GM19023 (cell line): Measurements from ENCODE around the gene TNPO3.
"Not testable (repeated sequence)": the region's sequence is repeated elsewhere in the genome, so short reads cannot be mapped to it uniquely, and the experiment has no call there.

Source experiments
- ATAC-seq: cut with Tn5 transposase; IDR thresholded peaks from one replicate; pipeline ENCODE4 v1.9.1; 2021; ENCODE audit warnings: mild to moderate bottlenecking, moderate library complexity; ENCODE audit not compliant: unreplicated experiment

TNPO3 gene

DNA sequence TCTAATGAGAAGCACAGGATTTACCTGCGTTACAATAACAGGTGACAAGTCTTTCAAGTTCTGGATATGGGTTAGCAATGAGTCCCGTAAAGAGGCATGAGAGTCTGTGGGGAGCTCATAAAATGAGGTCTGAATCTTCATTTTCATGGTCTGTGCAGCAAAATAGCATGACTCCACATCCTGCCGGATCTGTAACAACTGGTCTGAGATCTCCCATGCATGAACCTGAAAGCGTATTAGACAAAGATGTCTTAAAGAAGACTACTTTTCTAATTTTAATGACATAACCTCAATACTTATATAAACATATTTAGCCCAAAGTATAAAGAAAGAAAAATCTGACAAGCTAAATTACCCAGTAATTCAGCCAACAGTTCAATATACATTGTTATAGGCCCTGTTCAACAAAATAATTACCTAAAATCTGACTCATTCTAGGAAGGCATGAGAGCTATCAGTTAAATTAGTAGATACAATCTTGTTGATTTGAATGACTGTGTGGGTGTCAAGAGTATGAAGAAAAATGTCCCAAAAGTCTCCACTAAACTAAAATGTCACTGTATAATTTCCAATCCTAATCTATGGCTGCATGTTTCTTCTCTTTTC lies 36.9 kb downstream of the TNPO3 start:
- peak; percentile 66 for ATAC-seq

DNA sequence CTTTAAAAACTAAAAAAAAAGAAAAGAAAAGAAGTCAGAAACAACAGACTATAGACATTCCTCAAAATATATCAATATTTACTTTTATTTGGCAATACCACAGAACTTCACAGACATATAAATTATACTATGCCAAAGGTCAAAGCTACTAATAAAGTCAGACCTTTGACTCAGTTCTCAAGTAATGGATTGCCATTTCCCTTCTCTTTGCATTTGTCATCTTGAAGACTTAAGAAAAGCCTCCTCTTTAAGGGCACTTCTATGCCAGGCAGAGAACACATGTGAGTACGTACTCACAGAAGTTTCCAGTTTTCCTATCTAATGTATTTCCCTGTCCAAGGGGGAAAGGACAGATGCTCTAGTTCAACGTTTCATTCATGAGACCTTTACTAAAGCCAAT lies 37.6 kb downstream of the TNPO3 start:
- ATAC-seq: no peak

DNA sequence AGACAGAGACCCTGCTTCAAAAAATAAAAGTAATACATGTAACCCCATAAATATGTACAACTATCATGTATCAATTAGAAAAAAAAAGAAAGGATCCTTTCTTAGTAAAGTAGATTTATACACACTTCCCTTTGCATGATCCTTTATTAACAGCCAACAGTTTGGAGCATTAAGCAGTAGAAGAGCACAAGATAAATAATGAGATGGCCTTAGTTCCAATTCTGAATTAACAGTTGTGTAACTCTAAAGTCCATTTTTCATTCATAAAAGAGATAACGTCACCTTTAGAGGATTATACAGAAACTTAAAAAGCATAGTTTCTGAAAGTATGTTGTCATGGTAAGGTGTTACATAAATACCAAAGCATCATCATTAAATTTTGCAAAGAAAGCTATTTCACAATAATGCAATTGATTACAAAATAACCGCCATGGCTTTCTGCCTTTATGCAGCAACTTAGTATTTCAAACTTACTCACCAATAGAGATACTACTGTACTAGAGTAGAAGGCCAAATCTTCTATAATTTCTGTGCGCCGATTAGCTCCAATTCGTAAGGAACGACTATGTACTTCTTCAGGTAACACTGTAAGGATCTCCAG lies 40.3 kb downstream of the TNPO3 start:
- no peak for ATAC-seq

DNA sequence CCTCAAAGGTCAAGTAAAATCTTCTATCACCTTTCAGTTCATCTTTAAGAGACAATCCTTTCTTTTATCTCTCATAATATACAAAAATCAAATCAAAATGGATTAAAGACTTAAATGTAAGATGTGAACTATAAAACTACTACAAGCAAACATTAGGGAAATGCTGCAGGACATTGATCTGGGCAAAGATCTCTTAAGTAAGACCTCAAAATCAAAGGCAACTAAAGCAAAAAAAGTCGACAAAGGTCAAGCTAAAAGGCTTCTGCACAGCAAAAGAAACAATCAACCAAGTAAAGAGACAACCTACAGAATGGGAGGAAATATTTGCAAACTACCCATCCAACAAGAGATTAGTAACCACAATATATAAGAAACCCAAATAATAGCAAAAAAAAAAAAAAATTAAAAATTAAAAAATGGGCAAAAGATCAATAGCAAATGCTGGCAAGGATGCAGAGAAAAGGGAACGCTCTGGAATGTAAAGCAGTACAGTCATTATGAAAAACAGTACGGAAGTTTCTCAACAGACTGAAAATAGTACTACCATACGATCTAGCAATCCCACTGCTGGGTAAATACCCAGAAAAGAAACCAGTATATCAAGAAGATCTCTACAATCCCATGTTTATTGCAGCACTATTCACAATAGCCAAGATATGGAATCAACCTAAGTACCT lies 41.7 kb downstream of the TNPO3 start:
- ATAC-seq: no peak

DNA sequence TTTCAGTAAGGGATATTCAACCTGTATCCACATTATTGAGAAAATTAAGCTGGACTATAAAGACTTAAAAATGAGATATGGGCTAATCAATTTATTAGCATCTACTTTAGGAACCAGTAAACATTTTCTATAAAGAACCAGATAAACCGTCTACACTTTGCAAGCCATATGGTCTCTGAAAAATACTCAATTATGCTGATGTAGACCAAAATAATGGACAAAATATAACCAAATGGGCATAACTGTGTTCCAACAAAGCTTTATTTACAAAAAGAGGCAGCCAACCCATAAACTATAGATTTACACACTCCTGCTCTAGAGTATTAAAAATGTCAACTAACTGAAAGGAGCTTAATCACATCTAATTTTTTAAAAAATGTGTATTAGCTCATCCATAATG lies 42.3 kb downstream of the TNPO3 start:
- no peak for ATAC-seq

DNA sequence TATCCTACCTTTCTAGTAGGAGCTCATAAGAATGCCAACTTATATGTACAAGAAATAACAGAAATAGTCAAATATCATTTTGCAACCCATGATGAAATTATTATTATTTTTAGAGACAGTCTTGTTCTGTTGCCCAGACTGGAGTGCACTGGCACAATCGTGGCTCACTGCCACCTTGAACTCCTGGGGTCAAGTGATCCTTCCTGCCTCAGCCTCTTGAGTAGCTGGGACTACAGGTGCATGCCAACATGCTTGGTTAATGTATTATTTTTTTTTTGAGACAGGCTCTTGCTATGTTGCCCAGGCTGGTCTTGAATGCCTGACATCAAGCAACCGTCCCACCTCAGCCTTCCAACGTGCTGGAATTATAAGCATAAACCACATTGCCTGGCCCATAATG lies 44.8 kb downstream of the TNPO3 start:
- ATAC-seq: no peak

DNA sequence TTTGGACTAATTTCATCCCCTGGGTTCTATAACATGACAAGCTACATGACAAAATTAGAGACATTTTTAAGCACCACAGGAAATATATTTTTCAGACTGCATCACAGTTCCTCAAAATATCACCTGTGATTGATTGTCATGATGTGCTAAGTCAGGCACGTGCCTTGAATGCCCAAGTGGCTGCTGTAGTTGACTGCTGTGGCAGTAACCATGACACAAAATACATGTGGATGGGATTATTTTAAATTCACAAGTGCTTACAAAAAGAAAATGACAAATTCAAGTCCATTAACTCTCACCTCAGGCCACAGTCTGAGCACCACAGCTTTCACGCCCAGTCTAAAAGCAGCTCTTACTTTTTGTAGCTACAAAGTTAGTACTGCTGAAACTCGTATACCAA lies 45.5 kb downstream of the TNPO3 start:
- ATAC-seq: peak; percentile 52

DNA sequence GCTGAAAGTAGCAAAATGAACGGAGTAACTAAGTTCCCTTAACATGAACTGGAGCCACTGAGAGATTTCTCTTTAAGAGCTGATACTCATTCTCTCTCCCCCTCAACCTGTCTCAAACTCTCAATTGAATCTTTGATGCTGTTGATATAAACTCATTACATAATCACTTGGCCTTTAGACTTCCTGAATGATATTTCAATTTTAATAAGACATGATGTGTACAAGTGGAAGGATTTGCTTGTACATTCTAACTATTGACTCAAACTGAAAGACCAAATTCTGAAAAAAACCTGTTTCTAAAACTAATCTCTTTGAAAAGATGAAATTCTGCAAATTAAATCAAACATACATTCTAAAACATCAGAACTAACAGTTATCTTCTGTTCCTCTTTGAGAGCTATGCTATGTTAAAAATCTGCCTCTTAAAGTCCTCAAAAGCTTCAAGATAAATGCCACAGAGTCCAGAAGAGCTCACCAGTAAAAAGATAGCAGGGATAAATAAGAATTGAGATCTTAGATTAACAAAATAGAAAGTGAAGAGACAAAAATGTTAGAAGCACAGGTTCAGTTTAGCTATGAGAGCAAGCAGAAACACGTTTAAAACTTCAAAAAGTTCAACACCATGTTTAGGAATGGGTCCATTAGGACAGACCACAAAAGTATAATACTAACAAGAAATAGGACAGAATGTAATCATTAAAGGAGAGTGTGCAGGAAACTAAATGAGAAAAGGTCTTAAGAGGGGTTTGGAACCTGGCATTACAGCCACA lies 46.1 kb downstream of the TNPO3 start:
- ATAC-seq: peak; percentile 17

DNA sequence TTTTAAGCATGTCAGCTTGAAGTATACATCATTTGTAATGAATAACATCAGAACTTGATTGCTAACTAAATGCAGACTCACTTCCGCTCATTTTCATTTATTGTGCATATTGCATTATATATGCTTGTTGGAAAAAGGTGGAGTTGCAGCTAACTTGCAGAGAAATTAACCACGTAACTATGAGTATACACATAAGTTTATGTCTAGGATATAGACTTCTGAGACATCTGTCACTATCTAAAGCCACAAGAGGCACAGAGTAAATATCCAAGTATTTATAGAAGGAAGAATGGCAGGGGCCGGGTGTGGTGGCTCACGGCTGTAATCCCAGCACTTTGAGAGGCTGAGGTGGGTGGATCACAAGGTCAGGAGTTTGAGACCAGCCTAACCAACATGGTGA lies 47.3 kb downstream of the TNPO3 start:
- no peak for ATAC-seq

DNA sequence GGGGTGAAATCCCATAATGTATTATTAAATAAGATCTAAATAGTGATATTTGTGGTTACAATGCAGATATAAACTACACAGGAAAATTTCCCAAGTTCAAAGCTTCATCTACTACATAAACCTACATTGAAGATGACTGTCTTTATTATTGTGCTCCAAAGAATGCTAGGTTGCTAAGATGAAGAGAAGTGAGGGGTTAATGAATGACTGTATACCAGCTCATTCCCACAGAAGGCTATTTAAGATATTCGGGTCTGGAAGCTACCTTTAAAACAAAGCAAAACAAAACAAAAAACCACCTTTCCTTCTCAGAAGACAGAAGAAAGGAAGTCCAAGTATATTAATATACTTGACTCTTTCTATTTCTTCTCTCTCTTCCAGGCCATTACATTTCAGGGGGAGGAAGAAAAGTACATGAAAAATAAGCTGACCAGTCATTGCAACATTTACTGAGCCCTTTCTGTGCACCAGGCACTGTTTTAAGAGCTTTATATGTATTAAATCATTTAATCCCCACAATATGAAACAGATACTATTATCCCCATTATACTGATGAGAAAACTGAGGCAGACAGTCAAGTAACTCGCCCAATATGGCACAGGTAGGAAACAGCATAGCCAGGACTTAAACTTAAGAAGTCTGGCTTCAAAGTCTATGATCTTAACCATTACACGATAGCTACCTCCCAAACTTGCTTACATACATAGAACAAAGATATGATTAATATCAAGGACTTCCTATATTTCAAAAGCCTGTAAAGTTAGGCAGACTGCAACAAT lies 48.1 kb downstream of the TNPO3 start:
- no peak for ATAC-seq

DNA sequence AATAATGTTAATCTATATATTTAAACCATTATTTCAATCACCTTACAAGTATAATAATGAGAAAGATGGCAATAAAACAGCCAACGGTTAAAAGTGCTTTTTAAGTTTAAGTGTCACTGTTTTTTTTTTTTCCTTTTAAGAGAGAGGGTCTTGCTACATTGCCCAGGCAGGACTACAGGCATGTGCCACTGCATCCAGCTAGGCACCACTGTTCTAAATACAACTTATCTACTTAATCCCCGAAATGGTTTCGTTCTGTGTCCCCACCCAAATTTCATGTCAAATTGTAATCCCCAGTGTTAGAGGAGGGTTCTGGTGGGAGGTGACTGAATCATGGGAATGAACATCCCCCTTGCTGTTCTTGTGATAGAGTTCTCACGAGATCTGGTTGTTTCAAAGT lies 49.7 kb downstream of the TNPO3 start:
- no peak for ATAC-seq

DNA sequence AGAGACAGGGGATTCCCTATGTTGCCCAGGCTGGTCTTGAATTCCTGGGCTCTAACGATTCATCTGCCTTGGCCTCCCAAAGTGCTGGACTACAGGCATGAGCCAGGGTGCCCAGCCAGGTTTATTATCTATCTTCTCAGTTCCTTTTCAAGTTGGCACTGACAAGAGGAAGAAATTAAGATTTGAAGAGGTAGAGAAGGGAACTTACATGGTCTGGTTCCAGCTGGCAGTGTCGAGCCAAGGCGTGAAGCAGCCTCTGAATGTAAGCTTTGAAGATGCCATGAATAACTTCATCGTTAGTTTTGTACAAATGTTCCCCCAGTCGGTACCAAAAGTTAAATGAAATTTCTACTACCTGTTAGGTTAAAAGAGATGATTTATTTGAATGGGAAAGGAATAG lies 57.7 kb downstream of the TNPO3 start:
- ATAC-seq: no peak

DNA sequence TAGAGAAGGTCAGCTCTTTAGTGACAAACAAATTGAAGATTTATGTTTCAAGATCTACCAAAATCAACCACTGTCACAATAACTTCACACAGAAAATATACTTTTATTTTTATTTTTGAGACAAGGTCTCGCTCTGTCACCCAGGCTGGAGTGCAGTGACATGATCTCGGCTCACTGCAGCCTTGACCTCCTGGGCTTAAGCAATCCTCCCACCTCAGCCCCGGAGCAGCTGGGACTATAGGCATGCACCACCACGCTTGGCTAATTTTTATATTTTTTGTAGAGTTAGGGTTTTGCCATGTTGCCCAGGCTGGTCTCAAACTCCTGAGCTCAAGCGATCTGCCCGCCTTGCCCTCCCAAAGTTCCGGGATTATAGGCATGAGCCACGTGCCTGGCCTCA lies 60.4 kb downstream of the TNPO3 start:
- not testable (repeated sequence) for ATAC-seq

DNA sequence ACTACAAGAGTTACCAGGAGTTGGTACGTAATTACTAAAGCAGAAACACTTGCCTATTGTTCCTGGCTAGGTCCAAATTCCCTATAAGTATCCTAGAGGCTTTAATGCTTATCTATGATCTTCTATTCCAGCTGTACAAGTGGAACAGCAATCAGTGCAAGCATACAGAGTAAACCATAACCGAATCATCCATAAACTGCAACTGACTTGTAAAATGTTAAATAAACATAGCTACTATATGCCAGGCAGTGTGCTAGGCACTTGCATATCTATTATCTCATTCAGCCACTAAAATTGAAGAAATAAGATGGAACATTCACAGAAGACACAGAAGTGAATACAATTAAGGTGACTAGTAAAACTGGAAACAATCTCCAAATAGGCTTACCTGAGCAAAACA lies 61.5 kb downstream of the TNPO3 start:
- no peak for ATAC-seq

DNA sequence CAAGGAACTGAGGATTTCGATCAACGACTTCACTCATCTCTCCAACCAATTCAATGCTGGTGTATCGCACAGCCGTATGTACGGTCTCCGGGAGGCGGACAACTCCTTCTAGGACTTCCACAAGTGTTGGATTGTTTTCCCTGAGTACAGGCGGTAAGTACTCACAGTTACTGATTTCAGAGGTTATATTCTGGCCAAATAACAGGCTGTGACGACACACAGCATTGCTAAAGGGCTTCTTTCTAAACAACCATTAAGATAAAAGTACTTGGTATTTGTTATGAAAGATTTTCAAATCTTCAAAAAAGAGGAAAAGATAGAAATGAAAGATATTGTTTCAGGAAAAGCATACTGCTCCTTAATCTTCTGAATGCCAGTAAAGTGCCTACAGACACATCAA lies 65.0 kb downstream of the TNPO3 start:
- ATAC-seq: no peak

DNA sequence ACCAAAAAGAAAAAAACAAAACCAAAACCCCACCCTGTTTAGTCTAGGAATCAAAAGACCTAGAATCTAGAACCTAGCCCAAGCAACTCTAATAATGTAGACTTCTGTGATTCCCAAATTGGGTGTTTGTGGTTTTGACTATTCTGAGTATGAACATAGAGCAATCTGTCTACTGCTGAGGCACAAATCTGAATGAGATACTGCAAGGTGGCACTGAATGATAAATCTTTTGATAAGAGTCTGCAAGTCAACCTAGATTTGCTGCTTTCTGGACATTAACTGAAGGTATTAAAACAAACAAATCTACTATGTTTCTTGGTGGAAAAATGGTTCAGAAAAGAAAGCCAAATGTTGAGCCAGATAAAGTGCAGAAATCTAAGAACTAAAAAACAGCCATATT lies 66.5 kb downstream of the TNPO3 start:
- ATAC-seq: no peak

DNA sequence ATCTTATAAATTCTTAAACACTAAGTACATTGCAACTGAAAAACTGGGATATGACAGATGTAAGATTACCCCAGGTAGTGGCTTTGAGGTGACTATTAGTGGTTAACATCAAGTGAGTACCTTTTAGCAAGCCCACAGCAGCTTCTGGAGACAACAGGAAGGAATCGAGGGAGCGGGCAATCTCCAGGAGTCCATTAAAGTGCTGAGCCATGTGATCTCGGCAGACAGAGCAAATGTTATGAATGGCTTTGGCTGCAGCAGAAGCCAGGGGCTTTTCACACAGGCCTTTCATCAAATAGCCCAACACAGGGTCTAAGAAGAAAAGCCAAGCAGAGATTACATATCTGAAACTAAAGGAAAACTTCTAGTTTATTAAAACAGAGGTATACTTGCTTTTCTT lies 68.3 kb downstream of the TNPO3 start:
- no peak for ATAC-seq

DNA sequence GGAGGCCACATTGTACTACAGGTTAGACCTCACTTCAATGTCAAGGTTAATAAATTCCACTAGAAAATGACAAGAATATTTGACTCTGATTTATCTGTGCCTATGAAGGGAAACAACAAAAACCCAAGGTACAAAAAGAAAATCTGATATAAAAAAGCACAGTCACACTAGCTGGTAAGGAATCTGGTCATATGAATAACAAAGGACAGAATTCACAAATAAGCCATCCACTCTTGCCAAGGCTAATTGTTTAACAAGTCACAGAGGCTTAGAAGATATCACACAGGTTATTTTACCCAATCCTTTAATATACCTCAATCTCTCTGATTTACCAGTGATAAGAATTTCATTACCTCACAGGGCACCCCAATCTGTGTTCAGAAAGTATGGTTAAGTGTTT lies 69.3 kb downstream of the TNPO3 start:
- no peak for ATAC-seq

DNA sequence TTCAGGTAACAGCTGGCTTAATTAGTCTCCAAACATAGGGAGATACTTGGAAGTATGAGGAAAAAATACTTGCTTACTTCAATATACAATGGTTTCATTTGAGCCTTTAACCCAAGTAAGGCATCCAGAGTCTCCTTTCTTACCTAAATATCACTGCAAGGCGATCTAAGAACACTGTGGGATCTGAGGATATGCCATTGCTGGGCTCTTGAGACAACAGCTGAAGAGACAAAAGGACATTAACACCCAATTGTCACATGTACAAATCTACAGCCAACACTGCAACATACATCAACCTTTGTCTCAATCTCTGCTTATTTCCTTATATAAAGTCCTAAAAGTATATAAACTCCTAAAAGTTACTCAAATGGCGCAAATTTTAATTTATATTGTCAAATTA lies 72.8 kb downstream of the TNPO3 start:
- no peak for ATAC-seq

DNA sequence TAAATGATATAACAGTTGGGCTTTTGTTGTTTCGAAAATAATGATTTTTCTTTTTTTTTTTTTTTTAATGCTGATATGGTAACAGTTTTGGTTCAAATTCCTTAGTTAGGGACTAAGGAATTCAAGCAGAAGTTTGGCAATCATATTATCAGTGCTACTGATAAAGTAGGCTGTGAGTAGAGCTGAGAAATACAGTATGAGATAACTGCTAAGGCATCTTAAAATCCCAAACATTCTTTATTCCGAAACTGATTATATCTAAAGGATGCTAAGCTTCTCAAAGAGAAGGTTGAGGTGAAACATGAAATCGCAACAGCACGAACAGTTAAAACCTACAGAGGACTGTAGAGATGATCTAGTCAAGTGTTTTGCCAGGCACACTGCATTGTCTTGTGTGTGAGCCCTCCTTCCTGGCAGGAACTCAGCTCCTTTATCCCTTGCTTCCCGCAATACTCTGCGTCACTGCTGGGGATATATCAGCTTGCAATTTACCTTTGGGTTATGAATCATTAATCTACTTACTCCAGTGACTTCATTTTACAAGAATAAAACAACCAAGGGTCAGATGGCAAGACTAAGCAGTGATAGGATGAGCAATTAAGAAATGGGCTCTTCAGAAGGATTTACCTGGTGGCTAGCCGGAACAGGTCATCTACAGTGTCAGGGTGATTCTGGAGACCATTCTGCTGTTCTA lies 80.5 kb downstream of the TNPO3 start:
- ATAC-seq: no peak

DNA sequence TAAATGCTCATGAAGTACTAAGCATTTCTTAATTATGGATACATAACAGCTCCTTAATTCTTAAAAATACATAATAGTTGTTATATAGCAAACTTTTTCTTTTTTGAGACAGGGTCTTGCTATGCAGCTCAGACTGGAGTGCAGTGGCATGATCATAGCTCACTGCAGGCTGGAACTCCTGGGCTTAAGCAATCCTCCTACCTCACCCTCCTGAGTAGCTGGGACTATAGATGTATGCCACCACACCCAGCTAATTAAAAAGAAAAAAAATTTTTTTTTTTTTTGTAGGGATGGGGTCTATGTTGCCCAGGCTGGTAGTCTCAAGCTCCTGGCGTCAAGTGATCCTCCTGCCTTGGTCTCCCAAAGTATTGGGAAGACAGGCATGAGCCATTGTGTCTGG lies 86.3 kb downstream of the TNPO3 start:
- no peak for ATAC-seq
